ENCODE measurements around the gene PTPRM.

DNA sequence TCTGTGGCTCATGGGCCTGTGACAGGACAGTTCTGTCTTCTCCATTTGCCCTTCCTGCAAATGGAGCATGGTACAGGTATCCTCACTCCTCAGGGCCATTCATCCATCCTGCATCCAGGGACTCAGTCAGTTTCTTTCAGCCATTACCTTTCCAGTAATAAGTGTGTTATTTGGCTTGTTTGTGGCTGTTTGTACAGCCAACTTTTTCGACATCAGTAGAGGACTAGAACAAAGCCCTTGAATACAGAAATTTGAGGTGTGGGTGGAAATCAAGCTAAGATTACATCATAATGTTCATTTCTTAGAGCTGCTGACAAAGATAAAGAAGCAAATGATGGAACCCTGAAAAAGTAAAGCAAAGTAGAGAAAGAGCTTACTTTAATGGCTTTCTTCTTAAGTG, 290.4 kb downstream of the PTPRM start:
- TF ChIP-seq YY1 (IDR thresholded peaks at IDR 0.05; ENCODE audit: insufficient read depth, insufficient read length) = no peak
- no peak for TF ChIP-seq SUZ12 (IDR thresholded peaks at IDR 0.05; ENCODE audit: extremely low read depth, insufficient read depth, insufficient read length)
